GF-D8 (cell line): ENCODE results near the gene ZNF207.
"Not testable (repeated sequence)": the region's sequence is repeated elsewhere in the genome, so short reads cannot be mapped to it uniquely, and the experiment has no call there.

Source experiments
- DNase-seq: peaks from one replicate; lab custom pipeline; 2025; lab: John Stamatoyannopoulos, UW

The ZNF207 gene

GRCh38 chr17:32349854-32350665, at the start of gene ZNF207:
Gene ZNF207, plus strand, starts transcription at chr17:32350157. Its CDS starts 129 bp downstream, at chr17:32350286.
- DNase-seq = peak; percentile 67

- no peak for DNase-seq
These were observed 47.9 kb upstream of the ZNF207 start for GRCh38 chr17:32302037-32302436.

DNA sequence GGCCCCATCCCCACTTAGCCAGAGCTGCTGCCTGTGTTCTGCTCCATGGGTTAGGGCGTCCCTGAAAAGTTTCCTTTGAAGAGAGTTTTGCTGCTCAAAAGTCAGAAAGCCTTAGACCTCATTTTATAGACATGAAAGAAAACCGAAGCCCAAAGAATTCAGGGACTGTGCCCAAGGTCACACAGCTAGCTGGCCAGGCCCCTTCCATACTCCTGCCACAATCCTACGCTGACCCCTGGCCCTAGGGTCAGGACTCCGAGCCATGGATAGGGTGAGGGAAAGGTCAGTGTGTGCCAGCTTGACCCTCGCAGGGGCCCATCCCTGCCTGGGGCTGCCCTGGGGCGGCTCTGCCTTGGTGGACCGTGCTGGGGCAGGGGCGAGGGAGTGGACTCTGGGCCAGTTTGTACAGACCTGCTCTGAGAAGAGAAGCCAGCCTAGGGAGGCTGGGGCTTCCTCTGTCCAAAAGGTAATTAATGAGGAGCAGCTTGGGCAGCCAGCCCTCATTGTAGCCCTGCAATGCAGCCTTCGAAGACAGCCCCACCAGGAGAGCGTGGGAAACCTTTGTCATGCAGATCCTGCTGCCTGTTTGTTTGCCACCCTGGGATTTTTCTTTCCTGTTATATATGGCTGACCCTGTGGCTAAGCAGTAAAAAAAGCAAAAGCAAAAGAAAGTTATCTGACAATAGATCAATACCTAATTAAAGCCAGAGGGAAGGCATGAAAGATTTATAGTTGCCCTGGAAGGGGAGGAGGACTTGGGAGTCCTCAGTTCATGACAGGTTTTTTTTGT, 46.9 kb upstream of the ZNF207 start:
- no peak for DNase-seq

- DNase-seq = no peak
These were observed 46.1 kb upstream of the ZNF207 start for GRCh38 chr17:32303781-32304288.

DNA sequence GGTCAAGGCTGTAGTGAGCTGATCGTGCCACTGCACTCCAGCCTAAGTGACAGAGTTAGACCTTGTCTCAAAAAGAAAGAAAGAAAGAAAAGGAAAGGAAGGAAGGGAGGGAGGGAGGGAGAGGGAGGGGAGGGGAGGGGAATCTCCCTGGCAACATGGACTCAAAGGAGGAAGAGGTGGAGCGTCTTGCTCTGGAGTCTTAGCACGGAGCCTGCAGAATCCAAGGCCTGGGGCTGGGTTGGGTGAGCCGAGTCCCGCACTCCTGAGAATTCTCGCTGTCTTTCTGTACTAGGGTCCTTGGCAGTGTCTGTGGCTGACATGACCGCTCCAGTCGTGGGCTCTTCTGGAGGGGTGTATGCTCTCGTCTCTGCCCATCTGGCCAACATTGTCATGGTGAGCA, 44.9 kb upstream of the ZNF207 start:
- DNase-seq = no peak

- DNase-seq = no peak
These were observed 42.3 kb upstream of the ZNF207 start for GRCh38 chr17:32307658-32308057.

- no peak for DNase-seq
These were observed 38.9 kb upstream of the ZNF207 start for GRCh38 chr17:32311028-32311536.

DNA sequence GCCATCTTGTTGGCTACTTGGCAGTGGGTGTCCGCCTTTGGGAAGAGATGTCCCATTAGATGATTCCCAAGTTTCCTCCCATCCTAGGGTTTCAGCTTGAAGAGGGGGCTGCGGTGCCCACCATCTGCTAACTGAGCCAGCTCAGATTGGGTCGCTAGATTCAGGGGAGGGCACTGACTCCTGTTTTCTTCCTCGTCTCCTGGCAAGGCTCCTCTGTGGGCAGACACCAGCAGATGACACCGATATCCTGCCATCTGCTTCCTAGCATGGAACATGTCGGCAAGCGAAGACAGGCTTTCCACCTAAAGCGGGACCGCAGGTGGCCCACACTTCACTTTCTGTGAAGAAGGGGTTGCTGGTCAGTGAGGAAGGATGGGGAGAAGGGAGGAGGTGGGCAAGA, 35.3 kb upstream of the ZNF207 start:
- DNase-seq = no peak

DNA sequence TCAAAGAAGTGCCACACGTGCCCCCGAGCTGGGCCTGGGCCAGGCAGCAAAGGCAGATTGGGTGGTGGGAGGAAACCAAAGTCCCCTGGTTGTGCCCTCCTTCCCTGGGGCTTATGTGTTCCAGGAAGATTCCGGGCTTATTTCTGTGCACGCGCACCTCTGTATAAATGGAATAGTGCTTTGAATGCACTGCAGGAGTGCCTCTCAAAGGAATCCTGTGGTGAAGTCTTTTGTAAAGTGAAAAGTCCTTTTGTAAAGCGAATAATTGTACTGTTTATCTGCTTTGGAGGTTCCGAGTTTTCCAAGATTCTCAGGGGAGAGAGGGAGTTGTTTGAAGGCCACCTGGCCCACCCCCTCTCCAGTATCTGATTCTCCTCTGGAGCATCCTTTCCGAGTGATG, 34.8 kb upstream of the ZNF207 start:
- DNase-seq = no peak

- DNase-seq = not testable (repeated sequence)
These were observed 33.3 kb upstream of the ZNF207 start for GRCh38 chr17:32316653-32317052.

GRCh38 chr17:32317353-32317752, 32.6 kb upstream of the ZNF207 start:
- no peak for DNase-seq

- no peak for DNase-seq
These were observed 31.9 kb upstream of the ZNF207 start for GRCh38 chr17:32318071-32318470.

- no peak for DNase-seq
These were observed 30.4 kb upstream of the ZNF207 start for GRCh38 chr17:32319548-32319905.

DNA sequence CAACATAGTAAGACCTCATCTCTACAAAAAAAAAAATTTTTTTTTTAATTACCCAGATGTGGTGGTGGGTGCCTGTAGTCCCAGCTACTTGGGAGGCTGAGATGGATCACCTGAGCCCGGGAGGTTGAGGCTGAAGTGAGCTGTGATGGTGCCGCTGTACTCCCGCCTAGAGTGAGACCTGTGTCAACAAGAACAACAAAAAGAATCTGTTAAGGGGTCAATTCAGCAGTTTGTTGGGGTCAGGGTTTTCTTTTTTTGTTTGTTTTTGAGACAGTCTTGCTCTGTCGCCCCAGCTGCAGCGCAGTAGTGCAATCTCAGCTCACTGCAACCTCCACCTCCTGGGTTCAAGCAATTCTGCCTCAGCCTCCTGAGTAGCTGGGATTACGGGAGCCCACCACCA, 29.9 kb upstream of the ZNF207 start:
- DNase-seq = not testable (repeated sequence)

GRCh38 chr17:32320847-32321246, 29.1 kb upstream of the ZNF207 start:
- no peak for DNase-seq

DNA sequence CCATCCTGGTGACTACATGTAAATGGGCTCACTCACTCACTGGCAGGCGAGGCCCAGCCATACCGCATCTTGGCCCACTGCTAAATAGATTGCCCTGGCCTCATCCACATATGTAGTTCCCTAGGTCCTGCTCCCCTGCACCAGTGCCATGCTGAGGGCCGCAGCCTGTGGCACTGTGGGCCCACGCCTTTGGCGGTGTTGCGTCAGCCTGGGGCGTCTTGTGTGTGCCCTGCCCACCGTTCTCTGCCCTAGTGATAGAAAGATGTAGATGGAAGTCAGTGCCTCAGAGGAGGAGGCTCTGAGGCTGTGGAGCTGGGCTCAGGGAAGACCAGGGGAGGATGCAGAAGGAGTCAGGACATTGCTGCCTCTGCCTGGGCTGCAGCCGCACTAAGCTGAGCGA, 26.9 kb upstream of the ZNF207 start:
- DNase-seq = no peak

GRCh38 chr17:32323811-32324491, 26.0 kb upstream of the ZNF207 start:
- DNase-seq = no peak

DNA sequence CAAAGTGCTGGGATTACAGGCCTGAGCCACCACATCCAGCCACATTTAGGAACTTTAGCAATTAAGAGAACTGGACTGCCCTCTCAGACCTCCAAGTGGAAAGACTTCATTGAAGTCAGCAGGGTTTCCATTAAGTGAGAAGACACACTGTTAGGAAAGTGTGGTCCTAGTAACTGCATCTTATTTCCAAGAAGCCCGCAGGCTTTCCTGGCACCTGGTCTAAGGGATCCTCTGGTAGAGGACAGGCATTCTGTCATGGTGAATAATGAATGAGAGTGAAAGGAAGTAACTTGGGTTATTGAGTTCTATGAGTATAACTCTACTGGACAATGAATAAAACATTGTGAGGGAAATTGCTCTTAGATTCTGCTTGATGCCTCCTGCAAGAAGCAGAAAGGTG, 22.0 kb upstream of the ZNF207 start:
- DNase-seq = no peak

GRCh38 chr17:32330147-32330546, 19.8 kb upstream of the ZNF207 start:
- no peak for DNase-seq

DNA sequence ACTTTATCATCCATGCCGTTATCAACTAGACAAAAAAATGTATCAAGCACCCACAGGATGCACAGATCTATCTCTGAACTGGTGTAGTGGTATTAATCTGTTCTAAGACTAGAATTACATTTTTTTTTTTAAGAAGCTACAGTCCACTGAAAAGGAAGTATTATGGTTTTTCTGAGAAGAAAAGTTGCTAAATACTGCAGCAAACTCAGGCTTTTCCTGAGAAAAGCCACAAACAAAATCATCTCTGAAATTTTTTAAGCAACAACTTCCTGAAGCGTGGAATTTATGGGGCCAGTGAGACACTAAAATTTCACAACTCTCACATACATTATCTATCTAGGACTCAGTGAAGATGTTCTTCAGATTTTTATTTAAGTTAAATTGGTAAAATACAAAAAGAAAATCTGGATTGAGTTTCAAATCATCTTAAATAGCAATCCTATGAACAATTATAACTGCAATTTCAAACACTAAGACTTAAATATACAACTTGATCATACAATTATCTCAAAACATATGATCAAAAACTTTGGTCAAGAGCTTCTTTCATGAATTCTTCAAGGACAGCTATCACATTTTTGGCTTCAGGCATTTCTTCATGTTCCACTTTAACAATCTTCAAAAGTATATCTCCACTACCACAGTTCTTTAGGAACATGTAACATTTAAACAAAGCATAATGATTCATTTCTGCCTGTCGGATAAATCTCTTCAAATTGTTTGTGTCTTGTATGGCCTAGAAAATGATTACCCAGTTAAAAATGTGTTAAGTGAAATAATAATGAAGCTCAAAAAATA, 18.5 kb upstream of the ZNF207 start:
- DNase-seq = peak; percentile 87

DNA sequence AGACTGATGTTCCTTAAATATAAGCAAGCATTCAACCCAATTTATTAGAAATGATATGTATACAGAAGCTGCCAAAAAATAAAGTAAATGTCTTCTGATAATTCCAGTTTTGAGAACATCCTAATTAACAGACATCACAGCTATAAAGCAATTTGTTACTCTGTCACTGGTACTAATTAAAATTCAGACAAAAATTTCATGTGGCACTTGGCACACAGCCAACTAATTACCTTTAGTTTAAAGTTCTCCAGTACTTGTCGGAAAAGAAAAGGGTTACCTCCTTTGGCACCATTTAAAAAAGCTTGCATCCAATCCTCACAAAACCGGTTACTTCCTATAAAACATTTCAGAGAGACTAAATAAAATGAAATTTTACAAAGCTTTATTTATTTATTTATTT, 16.8 kb upstream of the ZNF207 start:
- DNase-seq = no peak

DNA sequence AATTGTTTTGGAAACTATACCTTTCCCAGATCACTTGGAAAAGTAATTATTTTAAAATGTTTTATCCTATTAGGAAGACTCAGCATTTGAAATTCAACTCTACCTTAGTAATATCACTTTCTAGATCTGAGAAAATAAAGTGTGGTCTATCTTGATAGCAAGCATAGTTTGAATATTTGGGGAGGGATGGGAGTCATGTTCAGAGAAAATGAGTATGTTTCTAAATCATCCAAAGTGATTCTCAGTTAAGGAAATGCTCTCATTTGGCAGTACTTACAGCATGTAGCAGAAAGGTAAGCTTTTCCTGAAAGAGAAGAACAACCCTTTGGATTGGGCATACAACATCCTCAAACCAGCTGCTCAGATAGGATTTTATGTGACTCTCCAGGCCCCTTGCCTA, 14.9 kb upstream of the ZNF207 start:
- no peak for DNase-seq
